Ascending aorta (tissue), 2 donors: ENCODE data around the gene AKR1A1. TPM values are rescaled to one million over a fixed set of nuclear protein-coding genes. Genes with fewer than 3 reads are reported as not detected.

ENCODE experiments used
- DNase-seq, 2 donors: peaks; one replicate each; pipeline ENCODE4 v3.0.0-alpha.2; 2019; ENCODE audit warnings: low spot score in 2 of 2
- H3K27ac ChIP-seq, 2 donors: fragments of 200-600 bp; sonication (generic); one replicate each; pipeline ENCODE4 v1.5.1; 2016 to 2017; ENCODE audit warnings: mild to moderate bottlenecking in 1 of 2
- H3K27me3 ChIP-seq: fragments of 200-600 bp; sonication (generic); one replicate; pipeline ENCODE4 v1.5.1; 2017
- H3K36me3 ChIP-seq, 2 donors: fragments of 200-600 bp; sonication (generic); one replicate each; pipeline ENCODE4 v1.5.1; 2016
- H3K4me1 ChIP-seq, 2 donors: fragments of 200-600 bp; sonication (generic); one replicate each; pipeline ENCODE4 v1.5.1; 2016 to 2017; ENCODE audit warnings: mild to moderate bottlenecking in 1 of 2
- H3K4me3 ChIP-seq, 2 donors: fragments of 200-600 bp; sonication (generic); one replicate each; pipeline ENCODE4 v1.5.1; 2016 to 2017; ENCODE audit warnings: mild to moderate bottlenecking in 1 of 2
- H3K9me3 ChIP-seq, 2 donors: fragments of 200-600 bp; sonication (generic); one replicate each; pipeline ENCODE4 v1.5.1; 2016
- intact Hi-C: fragments of 100-400 bp; cut with DNase I; formaldehyde crosslinking; loops from one replicate; pipeline ENCODE4 v1.15.1; 2023
- total RNA-seq: library from RNA; depleted of rRNA; stranded (reverse); fragments of >200 nt; gene quantifications from one replicate; pipeline ENCODE4 v1.1.0, GENCODE V29; 2016
- TF ChIP-seq, protein P1 (sequence below), 3 experiments: fragments of 200-600 bp in 2 of 3; fragments of 450-650 bp in 1 of 3; sonication (generic) in 2 of 3; IDR thresholded peaks; one replicate each; pipeline ENCODE4 v1.5.1; 2016 to 2019; ENCODE audit warnings: antibody characterized with exemption in 3 of 3, mild to moderate bottlenecking in 1 of 3, moderate library complexity in 1 of 3

Gene AKR1A1
- total RNA-seq = 77.5 TPM

GRCh38 chr1:45550401-45551351, at the start of gene AKR1A1:
Gene AKR1A1, plus strand, starts transcription at chr1:45550826. Its CDS starts 10,969 bp downstream, at chr1:45561795.
- Histone ChIP-seq H3K4me3 (peak within 1 kb of the TSS; percentile 66 to 78), H3K27me3 (no peaks in the 10 kb centered on the region), H3K9me3 (no peaks in the 10 kb centered on the region), H3K36me3 (peaks cover 0 to 6% of the 10 kb centered on the region in 2 donors), H3K27ac (peak within 1 kb of the TSS; percentile 82 to 84), H3K4me1 (peaks cover 0 to 5% of the 10 kb centered on the region in 2 donors)
- peak; percentile 63 to 93 for DNase-seq
- intact Hi-C loops = loop anchor here (1.0 to 2.0 kb wide), 2 partner anchors 29 to 60 kb away; partner anchors contain the start of genes PRDX1 and TESK2
- TF ChIP-seq, protein P1, sequence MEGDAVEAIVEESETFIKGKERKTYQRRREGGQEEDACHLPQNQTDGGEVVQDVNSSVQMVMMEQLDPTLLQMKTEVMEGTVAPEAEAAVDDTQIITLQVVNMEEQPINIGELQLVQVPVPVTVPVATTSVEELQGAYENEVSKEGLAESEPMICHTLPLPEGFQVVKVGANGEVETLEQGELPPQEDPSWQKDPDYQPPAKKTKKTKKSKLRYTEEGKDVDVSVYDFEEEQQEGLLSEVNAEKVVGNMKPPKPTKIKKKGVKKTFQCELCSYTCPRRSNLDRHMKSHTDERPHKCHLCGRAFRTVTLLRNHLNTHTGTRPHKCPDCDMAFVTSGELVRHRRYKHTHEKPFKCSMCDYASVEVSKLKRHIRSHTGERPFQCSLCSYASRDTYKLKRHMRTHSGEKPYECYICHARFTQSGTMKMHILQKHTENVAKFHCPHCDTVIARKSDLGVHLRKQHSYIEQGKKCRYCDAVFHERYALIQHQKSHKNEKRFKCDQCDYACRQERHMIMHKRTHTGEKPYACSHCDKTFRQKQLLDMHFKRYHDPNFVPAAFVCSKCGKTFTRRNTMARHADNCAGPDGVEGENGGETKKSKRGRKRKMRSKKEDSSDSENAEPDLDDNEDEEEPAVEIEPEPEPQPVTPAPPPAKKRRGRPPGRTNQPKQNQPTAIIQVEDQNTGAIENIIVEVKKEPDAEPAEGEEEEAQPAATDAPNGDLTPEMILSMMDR (IDR thresholded peaks at IDR 0.05) = peak in 1 of 3 experiments; percentile 8

DNA sequence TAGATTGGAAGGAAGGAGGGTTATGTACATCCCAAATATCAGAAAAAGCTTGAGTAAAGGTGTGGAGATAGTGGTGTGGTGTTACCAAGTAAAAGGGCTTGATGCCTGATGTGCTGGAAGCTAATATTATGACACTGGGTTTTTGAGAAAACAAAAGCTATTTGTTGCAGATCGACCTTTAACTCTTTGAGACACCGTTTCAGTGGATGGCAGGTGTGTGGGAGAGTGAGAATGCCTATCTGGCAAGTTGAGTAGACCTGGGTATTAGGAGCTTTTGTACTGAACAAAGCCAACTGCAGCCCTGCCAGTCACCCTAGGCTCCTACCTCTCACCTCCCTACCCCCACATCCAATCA, 49.1 kb upstream of the AKR1A1 start:
- intact Hi-C loops = no loop called here
- no peak for DNase-seq
- TF ChIP-seq, protein P1 (IDR thresholded peaks at IDR 0.05) = no peak
- H3K9me3 ChIP-seq = no peaks in the 10 kb centered on the region
- H3K4me3 ChIP-seq = no peak overlapping the region
- H3K36me3 ChIP-seq = no peaks in the 10 kb centered on the region
- peaks cover 8 to 11% of the 10 kb centered on the region in 2 donors for H3K4me1 ChIP-seq
- H3K27me3 ChIP-seq = no peaks in the 10 kb centered on the region
- H3K27ac ChIP-seq = no peak overlapping the region

DNA sequence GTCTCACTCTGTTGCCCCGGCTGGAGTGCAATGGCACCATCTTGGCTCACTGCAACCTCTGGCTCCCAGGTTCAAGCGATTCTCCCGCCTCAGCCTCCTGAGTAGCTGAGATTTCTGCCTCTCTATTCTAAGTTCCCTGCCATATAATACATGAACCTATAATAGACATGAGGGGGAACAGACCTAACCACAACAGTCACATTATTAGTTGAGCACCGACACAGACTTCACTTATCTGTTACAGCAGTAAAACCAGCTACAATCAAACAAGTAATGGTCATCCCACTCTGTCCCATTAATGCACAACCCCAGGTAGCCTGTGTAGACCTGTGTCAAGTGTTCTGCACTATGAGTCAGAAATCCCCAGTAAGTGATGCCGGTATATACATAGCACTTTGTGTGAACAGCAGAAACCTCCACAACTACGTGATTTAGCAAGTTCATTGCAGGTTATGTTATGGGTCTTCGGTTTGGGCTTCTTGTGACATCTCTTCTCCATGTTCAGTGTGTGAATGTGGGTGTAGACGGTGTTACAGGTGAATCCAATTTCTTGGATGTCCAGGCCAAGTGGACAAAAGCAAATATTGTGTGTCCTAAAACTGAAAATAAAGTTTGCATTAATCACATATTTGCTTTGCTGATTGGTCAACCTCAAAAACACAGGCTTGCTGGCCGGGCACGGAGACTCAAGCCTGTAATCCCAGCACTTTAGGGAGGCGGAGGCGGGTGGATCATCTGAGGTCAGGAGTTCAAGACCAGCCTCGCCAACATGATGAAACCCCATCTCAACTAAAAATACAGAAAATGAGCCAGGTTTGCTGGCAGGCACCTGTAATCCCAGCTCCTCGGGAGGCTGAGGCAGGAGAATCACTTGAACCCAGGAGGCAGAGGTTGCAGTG, 46.9 kb upstream of the AKR1A1 start:
- no peak for DNase-seq
- no peaks in the 10 kb centered on the region for H3K27me3 ChIP-seq
- intact Hi-C loops = no loop called here
- H3K27ac ChIP-seq = no peak overlapping the region
- no peaks in the 10 kb centered on the region for H3K9me3 ChIP-seq
- peaks cover 8 to 11% of the 10 kb centered on the region in 2 donors for H3K4me1 ChIP-seq
- H3K4me3 ChIP-seq = no peak overlapping the region
- peaks cover under 1% of the 10 kb centered on the region in 2 donors for H3K36me3 ChIP-seq
- TF ChIP-seq, protein P1 (IDR thresholded peaks at IDR 0.05) = no peak

DNA sequence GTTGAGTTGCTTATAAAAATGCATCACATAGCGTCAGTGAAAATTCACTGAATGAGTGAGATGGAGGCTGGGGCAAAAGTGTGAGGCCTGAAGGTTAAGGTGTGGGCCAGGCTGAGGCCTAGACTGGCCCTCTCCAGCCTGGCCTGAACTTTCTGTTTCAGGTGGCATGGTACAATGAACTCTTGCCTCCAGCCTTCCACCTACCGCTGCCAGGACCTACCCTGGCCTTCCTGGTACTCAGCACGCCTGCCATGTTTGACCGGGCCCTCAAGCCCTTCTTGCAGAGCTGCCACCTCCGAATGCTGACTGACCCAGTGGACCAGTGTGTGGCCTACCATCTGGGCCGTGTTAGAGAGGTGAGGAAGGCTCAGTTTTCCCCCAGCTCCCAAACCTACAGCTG, 43.4 kb upstream of the AKR1A1 start:
- TF ChIP-seq, protein P1 (IDR thresholded peaks at IDR 0.05) = no peak
- Histone ChIP-seq H3K4me1 (no peaks in the 10 kb centered on the region), H3K4me3 (no peak overlapping the region), H3K9me3 (no peaks in the 10 kb centered on the region), H3K27ac (no peak overlapping the region), H3K36me3 (peaks cover 34% of the 10 kb centered on the region in 2 donors), H3K27me3 (no peaks in the 10 kb centered on the region)
- intact Hi-C loops = no loop called here
- no peak for DNase-seq

DNA sequence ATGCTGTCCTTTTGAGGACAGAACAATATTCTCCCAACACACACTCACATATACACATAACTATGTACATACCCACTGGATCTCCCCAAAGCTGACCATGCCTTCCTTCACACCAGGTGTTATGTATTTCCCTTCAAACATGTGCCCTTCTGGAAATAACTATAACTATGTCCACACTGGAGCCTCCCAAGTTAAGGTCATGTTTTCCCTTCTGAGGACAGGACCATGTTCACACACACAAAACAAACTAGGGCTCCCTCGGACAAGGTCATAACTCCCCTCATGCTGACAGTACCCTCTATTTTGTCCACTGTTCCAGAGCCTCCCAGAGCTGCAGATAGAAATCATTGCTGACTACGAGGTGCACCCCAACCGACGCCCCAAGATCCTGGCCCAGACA, 42.7 kb upstream of the AKR1A1 start:
- Histone ChIP-seq H3K4me3 (no peak overlapping the region), H3K27ac (no peak overlapping the region), H3K27me3 (no peaks in the 10 kb centered on the region), H3K4me1 (no peaks in the 10 kb centered on the region), H3K9me3 (no peaks in the 10 kb centered on the region), H3K36me3 (peaks cover 41% of the 10 kb centered on the region in 2 donors)
- TF ChIP-seq, protein P1 (IDR thresholded peaks at IDR 0.05) = no peak
- DNase-seq = no peak
- intact Hi-C loops = no loop called here
